Esophagus muscularis mucosa (tissue), 4 donors: ENCODE data around the gene CHERP.

Source experiments
- CTCF ChIP-seq, 3 experiments: fragments of 200-600 bp in 2 of 3; fragments of 450-650 bp in 1 of 3; sonication (generic) in 2 of 3; IDR thresholded peaks; one replicate each; pipeline ENCODE4 v1.5.1; 2017 to 2019; ENCODE audit warnings: antibody characterized with exemption in 3 of 3, mild to moderate bottlenecking in 2 of 3, moderate library complexity in 1 of 3
- EP300 ChIP-seq: sonication (generic); formaldehyde crosslinking; IDR thresholded peaks from one replicate; pipeline ENCODE4 v1.6.1; 2017; ENCODE audit warnings: antibody characterized with exemption
- POLR2A ChIP-seq: fragments of 450-650 bp; IDR thresholded peaks from one replicate; pipeline ENCODE4 v1.6.1; 2017; ENCODE audit warnings: antibody characterized with exemption, moderate library complexity, mild to moderate bottlenecking, low read depth
- POLR2AphosphoS5 ChIP-seq, 2 donors: sonication (generic); formaldehyde crosslinking; IDR thresholded peaks; one replicate each; pipeline ENCODE4 v1.6.1; 2017; ENCODE audit warnings: antibody characterized with exemption in 2 of 2

- TF ChIP-seq CTCF (IDR thresholded peaks at IDR 0.05) (no peak), POLR2A (no peak), POLR2AphosphoS5 (IDR thresholded peaks at IDR 0.05) (no peak), EP300 (no peak)
Observed at GRCh38 chr19:16559780-16560276, 17.6 kb upstream of the CHERP start.
